HepG2 (cell line): Measurements from ENCODE around the gene RGS19. TPM values are rescaled to one million over a fixed set of nuclear protein-coding genes. Genes with fewer than 3 reads are reported as not detected.

Experiments
- ARID5B ChIP-seq: IDR thresholded peaks from 2 replicates; pipeline ENCODE4 v1.4.0; 2020; ENCODE audit warnings: mild to moderate bottlenecking, missing genetic modification reagents
- EEA1 ChIP-seq: sonication (generic); formaldehyde crosslinking; IDR thresholded peaks from 2 replicates; pipeline ENCODE4 v1.5.1; 2020; ENCODE audit warnings: mild to moderate bottlenecking, missing genetic modification reagents, borderline replicate concordance
- FOSL2 ChIP-seq: sonication (generic); formaldehyde crosslinking; IDR thresholded peaks from 2 replicates; pipeline ENCODE4 v1.4.0; 2020; ENCODE audit warnings: missing genetic modification reagents
- MAF1 ChIP-seq: sonication (generic); formaldehyde crosslinking; IDR thresholded peaks from 2 replicates; pipeline ENCODE4 v1.5.0; 2020; ENCODE audit warnings: missing genetic modification reagents, borderline replicate concordance
- MIXL1 ChIP-seq: IDR thresholded peaks from 2 replicates; pipeline ENCODE4 v1.6.1; 2016
- PHF20 ChIP-seq: sonication (generic); formaldehyde crosslinking; IDR thresholded peaks from 2 replicates; pipeline ENCODE4 v1.5.0; 2020; ENCODE audit warnings: mild to moderate bottlenecking, missing genetic modification reagents
- RFX5 ChIP-seq: IDR thresholded peaks from 2 replicates; pipeline ENCODE4 v1.6.1; 2011; ENCODE audit warnings: low read depth, low read length, improper control_type of control experiment
- ZBTB8A ChIP-seq: sonication (generic); formaldehyde crosslinking; IDR thresholded peaks from 2 replicates; pipeline ENCODE4 v1.4.0; 2020; ENCODE audit warnings: mild to moderate bottlenecking, low read depth, missing genetic modification reagents, borderline replicate concordance
- ZNF598 ChIP-seq: sonication (generic); formaldehyde crosslinking; IDR thresholded peaks from 2 replicates; pipeline ENCODE4 v1.5.1; 2020; ENCODE audit warnings: mild to moderate bottlenecking, missing genetic modification reagents, borderline replicate concordance
- polyA plus RNA-seq, 8 experiments: library from polyadenylated mRNA; depleted of rRNA in 3 of 8; stranded (reverse) in 7 of 8; unstranded in 1 of 8; fragments of >200 nt; fragmentation: Illumina TruSeq in 4 of 8; extraction: Trizol in 4 of 8; gene quantifications; 2 replicates each; pipeline versions ENCODE4 v1.2.1 to v1.2.3, GENCODE V29; 2011 to 2016; ENCODE audit warnings: low read depth in 4 of 8, missing spikeins in 1 of 8, mixed read lengths in 1 of 8; ENCODE audit not compliant: insufficient read depth in 1 of 8
- total RNA-seq, 5 experiments: library from RNA; depleted of rRNA; stranded (reverse); fragments of >200 nt; fragmentation: Illumina TruSeq; extraction: Trizol; gene quantifications; 2 replicates each; pipeline ENCODE4 v1.2.3, GENCODE V29; 2016; ENCODE audit warnings: low read depth in 1 of 5
- TF ChIP-seq, protein P1 (sequence below): sonication (generic); formaldehyde crosslinking; IDR thresholded peaks from one replicate; pipeline ENCODE4 v1.5.1; 2020; ENCODE audit warnings: mild to moderate bottlenecking, missing genetic modification reagents; ENCODE audit errors: not compliant biosample characterization
- TF ChIP-seq, protein P2 (sequence below): sonication (generic); formaldehyde crosslinking; IDR thresholded peaks from 2 replicates; pipeline ENCODE4 v1.5.0; 2020; ENCODE audit warnings: missing genetic modification reagents, mild to moderate bottlenecking, borderline replicate concordance
- TF ChIP-seq, protein P3 (sequence below): sonication (generic); formaldehyde crosslinking; IDR thresholded peaks from 2 replicates; pipeline ENCODE4 v1.4.0; 2020; ENCODE audit warnings: missing genetic modification reagents
- TF ChIP-seq, protein P4 (sequence below): sonication (generic); formaldehyde crosslinking; IDR thresholded peaks from 2 replicates; pipeline ENCODE4 v1.5.0; 2020; ENCODE audit warnings: missing genetic modification reagents

RGS19 gene
- total and polyA plus RNA-seq, 2 of the 13 experiments (the other 11 are each of a cell fraction or from before 2014, with no cell fraction given) = 10.7 to 11.9 TPM

DNA sequence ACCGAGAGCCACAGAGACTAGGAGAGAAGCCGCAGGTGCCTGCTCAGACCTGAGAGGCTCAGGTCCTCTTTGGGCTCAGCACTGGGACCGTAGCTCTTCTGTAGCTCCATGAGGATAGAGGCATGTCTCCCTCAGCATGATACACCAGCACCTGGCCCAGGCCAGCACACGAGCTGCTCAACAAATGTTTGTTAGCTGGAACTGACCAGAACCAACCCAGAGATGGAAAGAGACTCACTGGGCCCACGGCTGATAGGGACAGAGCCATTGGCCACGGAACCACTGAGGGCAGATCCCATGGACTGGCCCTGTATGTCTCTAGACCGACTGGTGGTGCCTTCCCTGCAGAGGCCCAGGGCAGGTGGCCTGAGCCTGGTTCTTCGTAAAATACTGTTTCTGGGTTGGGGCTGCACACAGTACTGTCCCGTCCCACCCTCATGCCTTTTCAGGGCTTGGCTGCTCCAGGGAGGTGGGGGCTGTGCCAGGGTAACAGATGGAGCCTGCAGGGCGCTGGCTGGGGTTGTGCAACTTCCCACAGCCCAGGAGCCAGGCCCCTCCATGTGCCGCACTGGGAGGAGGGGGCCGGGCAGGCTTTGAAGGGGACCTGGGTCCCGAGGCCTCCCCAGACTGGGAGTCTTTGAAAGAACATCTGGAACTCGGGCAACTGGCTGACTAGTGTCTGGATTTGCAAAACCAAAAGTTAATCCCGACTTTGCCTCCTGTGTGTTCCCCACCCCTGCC lies 38.1 kb downstream of the RGS19 start (continued):
- TF ChIP-seq, protein P1, sequence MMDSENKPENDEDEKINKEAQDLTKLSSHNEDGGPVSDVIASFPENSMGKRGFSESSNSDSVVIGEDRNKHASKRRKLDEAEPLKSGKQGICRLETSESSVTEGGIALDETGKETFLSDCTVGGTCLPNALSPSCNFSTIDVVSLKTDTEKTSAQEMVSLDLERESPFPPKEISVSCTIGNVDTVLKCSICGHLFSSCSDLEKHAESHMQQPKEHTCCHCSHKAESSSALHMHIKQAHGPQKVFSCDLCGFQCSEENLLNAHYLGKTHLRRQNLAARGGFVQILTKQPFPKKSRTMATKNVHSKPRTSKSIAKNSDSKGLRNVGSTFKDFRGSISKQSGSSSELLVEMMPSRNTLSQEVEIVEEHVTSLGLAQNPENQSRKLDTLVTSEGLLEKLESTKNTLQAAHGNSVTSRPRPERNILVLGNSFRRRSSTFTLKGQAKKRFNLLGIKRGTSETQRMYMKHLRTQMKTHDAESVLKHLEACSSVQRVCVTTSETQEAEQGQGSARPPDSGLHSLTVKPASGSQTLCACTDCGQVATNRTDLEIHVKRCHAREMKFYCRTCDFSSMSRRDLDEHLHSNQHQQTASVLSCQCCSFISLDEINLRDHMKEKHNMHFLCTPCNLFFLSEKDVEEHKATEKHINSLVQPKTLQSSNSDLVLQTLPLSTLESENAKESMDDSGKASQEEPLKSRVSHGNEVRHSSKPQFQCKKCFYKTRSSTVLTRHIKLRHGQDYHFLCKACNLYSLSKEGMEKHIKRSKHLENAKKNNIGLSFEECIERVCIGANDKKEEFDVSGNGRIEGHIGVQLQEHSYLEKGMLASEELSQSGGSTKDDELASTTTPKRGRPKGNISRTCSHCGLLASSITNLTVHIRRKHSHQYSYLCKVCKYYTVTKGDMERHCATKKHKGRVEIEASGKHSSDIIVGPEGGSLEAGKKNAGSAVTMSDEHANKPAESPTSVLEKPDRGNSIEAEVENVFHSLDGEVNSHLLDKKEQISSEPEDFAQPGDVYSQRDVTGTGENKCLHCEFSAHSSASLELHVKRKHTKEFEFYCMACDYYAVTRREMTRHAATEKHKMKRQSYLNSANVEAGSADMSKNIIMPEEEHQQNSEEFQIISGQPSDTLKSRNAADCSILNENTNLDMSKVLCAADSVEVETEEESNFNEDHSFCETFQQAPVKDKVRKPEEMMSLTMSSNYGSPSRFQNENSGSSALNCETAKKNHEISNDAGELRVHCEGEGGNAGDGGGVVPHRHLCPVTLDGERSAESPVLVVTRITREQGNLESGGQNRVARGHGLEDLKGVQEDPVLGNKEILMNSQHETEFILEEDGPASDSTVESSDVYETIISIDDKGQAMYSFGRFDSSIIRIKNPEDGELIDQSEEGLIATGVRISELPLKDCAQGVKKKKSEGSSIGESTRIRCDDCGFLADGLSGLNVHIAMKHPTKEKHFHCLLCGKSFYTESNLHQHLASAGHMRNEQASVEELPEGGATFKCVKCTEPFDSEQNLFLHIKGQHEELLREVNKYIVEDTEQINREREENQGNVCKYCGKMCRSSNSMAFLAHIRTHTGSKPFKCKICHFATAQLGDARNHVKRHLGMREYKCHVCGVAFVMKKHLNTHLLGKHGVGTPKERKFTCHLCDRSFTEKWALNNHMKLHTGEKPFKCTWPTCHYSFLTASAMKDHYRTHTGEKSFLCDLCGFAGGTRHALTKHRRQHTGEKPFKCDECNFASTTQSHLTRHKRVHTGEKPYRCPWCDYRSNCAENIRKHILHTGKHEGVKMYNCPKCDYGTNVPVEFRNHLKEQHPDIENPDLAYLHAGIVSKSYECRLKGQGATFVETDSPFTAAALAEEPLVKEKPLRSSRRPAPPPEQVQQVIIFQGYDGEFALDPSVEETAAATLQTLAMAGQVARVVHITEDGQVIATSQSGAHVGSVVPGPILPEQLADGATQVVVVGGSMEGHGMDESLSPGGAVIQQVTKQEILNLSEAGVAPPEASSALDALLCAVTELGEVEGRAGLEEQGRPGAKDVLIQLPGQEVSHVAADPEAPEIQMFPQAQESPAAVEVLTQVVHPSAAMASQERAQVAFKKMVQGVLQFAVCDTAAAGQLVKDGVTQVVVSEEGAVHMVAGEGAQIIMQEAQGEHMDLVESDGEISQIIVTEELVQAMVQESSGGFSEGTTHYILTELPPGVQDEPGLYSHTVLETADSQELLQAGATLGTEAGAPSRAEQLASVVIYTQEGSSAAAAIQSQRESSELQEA (CRISPR knock-in tag) = peak; percentile 29
- TF ChIP-seq RFX5 (no peak), MIXL1 (CRISPR knock-in tag) (no peak), EEA1 (CRISPR knock-in tag) (no peak), MAF1 (CRISPR knock-in tag) (peak; percentile 15; the same call in 1 of the 2 replicates), PHF20 (no peak), FOSL2 (CRISPR knock-in tag) (peak; percentile 61), ZNF598 (peak; percentile 90), ZBTB8A (CRISPR knock-in tag) (peak; percentile 92; the same call in 1 of the 2 replicates), ARID5B (CRISPR knock-in tag) (peak; percentile 23; the same call in 1 of the 2 replicates)
- TF ChIP-seq, protein P2, sequence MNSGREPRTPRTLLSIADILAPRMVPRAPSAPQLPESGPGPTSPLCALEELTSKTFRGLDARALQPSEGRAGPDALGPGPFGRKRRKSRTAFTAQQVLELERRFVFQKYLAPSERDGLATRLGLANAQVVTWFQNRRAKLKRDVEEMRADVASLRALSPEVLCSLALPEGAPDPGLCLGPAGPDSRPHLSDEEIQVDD (CRISPR knock-in tag) = peak; percentile 15; the same call in 1 of the 2 replicates
- TF ChIP-seq, protein P3, sequence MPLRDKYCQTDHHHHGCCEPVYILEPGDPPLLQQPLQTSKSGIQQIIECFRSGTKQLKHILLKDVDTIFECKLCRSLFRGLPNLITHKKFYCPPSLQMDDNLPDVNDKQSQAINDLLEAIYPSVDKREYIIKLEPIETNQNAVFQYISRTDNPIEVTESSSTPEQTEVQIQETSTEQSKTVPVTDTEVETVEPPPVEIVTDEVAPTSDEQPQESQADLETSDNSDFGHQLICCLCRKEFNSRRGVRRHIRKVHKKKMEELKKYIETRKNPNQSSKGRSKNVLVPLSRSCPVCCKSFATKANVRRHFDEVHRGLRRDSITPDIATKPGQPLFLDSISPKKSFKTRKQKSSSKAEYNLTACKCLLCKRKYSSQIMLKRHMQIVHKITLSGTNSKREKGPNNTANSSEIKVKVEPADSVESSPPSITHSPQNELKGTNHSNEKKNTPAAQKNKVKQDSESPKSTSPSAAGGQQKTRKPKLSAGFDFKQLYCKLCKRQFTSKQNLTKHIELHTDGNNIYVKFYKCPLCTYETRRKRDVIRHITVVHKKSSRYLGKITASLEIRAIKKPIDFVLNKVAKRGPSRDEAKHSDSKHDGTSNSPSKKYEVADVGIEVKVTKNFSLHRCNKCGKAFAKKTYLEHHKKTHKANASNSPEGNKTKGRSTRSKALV (CRISPR knock-in tag) = peak; percentile 75
- TF ChIP-seq, protein P4, sequence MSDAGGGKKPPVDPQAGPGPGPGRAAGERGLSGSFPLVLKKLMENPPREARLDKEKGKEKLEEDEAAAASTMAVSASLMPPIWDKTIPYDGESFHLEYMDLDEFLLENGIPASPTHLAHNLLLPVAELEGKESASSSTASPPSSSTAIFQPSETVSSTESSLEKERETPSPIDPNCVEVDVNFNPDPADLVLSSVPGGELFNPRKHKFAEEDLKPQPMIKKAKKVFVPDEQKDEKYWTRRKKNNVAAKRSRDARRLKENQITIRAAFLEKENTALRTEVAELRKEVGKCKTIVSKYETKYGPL (CRISPR knock-in tag) = no peak
